SK-N-SH (cell line): ENCODE measurements around the gene MAP2K3.

Experiments used
- CTCF ChIP-seq: fragments of 200-600 bp; sonication (generic); IDR thresholded peaks from 2 replicates; pipeline ENCODE4 v1.6.1; 2017; ENCODE audit warnings: antibody characterized with exemption, mild to moderate bottlenecking, moderate library complexity
- JUND ChIP-seq: IDR thresholded peaks from 2 replicates; pipeline ENCODE4 v1.4.0; 2012
- RAD21 ChIP-seq: IDR thresholded peaks from 2 replicates; pipeline ENCODE4 v1.6.1; 2012; ENCODE audit warnings: mild to moderate bottlenecking, low read length

GRCh38 chr17:21298983-21299519, 14.5 kb downstream of the MAP2K3 start:
- TF ChIP-seq JUND: no peak
- TF ChIP-seq CTCF: no peak
- no peak for TF ChIP-seq RAD21
